Neuronal stem cell (in vitro differentiated cells): ENCODE results near the gene SWAP70.

ENCODE experiments used
- DNase-seq: peaks from one replicate; pipeline ENCODE4 v3.0.0-alpha.2; 2013; ENCODE audit warnings: low spot score
- H2AFZ ChIP-seq: one replicate; pipeline ENCODE4 v1.6.1; 2013; ENCODE audit warnings: mild to moderate bottlenecking, low read length, inconsistent platforms
- H2AK5ac ChIP-seq: 2 replicates; pipeline ENCODE4 v1.6.1; 2013; ENCODE audit warnings: low read depth, mild to moderate bottlenecking, inconsistent platforms, low read length, moderate library complexity, mixed read lengths
- H2BK120ac ChIP-seq: 2 replicates; pipeline ENCODE4 v1.6.1; 2013; ENCODE audit warnings: low read depth, mild to moderate bottlenecking, inconsistent platforms, low read length, moderate library complexity, mixed read lengths
- H2BK12ac ChIP-seq: one replicate; pipeline ENCODE4 v1.6.1; 2013; ENCODE audit warnings: low read length, inconsistent platforms
- H2BK15ac ChIP-seq: 2 replicates; pipeline ENCODE4 v1.6.1; 2013; ENCODE audit warnings: mild to moderate bottlenecking, low read length, inconsistent platforms, mixed read lengths
- H2BK5ac ChIP-seq: one replicate; pipeline ENCODE4 v1.6.1; 2013; ENCODE audit warnings: inconsistent platforms, mild to moderate bottlenecking, low read length, moderate library complexity
- H3K14ac ChIP-seq: one replicate; pipeline ENCODE4 v1.6.1; 2013; ENCODE audit warnings: low read length, inconsistent platforms
- H3K18ac ChIP-seq: 2 replicates; pipeline ENCODE4 v1.6.1; 2013; ENCODE audit warnings: low read length, inconsistent platforms
- H3K23ac ChIP-seq: 2 replicates; pipeline ENCODE4 v1.6.1; 2013; ENCODE audit warnings: low read depth, mild to moderate bottlenecking, mixed read lengths, low read length, inconsistent platforms; ENCODE audit not compliant: poor library complexity
- H3K27ac ChIP-seq: replicated peaks from 3 replicates; pipeline ENCODE4 v1.5.1; 2013; ENCODE audit warnings: low read length, inconsistent platforms
- H3K27me3 ChIP-seq, 3 experiments: 2 replicates each; pipeline ENCODE4 v1.6.1; 2013; ENCODE audit warnings: low read length in 3 of 3, mild to moderate bottlenecking in 2 of 3, inconsistent platforms in 1 of 3, low read depth in 1 of 3, mixed read lengths in 1 of 3, moderate library complexity in 1 of 3; ENCODE audit not compliant: control insufficient read depth in 3 of 3, insufficient read depth in 3 of 3
- H3K36me3 ChIP-seq, 2 donors: replicated peaks in 1 of 2; 2 replicates each; pipeline ENCODE4 v1.6.1; 2013; ENCODE audit warnings: low read length in 2 of 2; ENCODE audit not compliant: control insufficient read depth in 2 of 2, insufficient read depth in 2 of 2
- H3K4ac ChIP-seq: 2 replicates; pipeline ENCODE4 v1.6.1; 2013; ENCODE audit warnings: inconsistent platforms, mild to moderate bottlenecking, low read length, moderate library complexity
- H3K4me1 ChIP-seq, 2 donors: 1 replicate in 1 of 2; 2 replicates in 1 of 2; pipeline ENCODE4 v1.6.1; 2013; ENCODE audit warnings: low read length in 2 of 2, low read depth in 1 of 2; ENCODE audit not compliant: control insufficient read depth in 2 of 2, insufficient read depth in 1 of 2
- H3K4me2 ChIP-seq: one replicate; pipeline ENCODE4 v1.6.1; 2013; ENCODE audit warnings: mild to moderate bottlenecking, low read length, inconsistent platforms; ENCODE audit not compliant: insufficient read depth, poor library complexity, severe bottlenecking
- H3K4me3 ChIP-seq, 2 donors: 2 replicates each; pipeline ENCODE4 v1.5.1; 2013; ENCODE audit warnings: low read length in 2 of 2, mild to moderate bottlenecking in 2 of 2, inconsistent platforms in 1 of 2, moderate library complexity in 1 of 2
- H3K79me1 ChIP-seq: one replicate; pipeline ENCODE4 v1.6.1; 2013; ENCODE audit warnings: low read depth, mild to moderate bottlenecking, inconsistent platforms, low read length, moderate library complexity
- H3K9ac ChIP-seq: one replicate; pipeline ENCODE4 v1.6.1; 2013; ENCODE audit warnings: mild to moderate bottlenecking, low read depth, low read length, inconsistent platforms; ENCODE audit not compliant: poor library complexity
- H3K9me3 ChIP-seq, 2 donors: replicated peaks in 1 of 2; 2 replicates each; pipeline versions ENCODE3 to v1.6.1; 2013; ENCODE audit warnings: low read length in 2 of 2, mild to moderate bottlenecking in 2 of 2, inconsistent platforms in 1 of 2, low read depth in 1 of 2, mixed read lengths in 1 of 2, moderate library complexity in 1 of 2; ENCODE audit not compliant: control insufficient read depth in 2 of 2, insufficient read depth in 1 of 2
- H4K8ac ChIP-seq: one replicate; pipeline ENCODE4 v1.6.1; 2013; ENCODE audit warnings: low read depth, mild to moderate bottlenecking, inconsistent platforms, low read length, moderate library complexity
- H4K91ac ChIP-seq: one replicate; pipeline ENCODE4 v1.6.1; 2013; ENCODE audit warnings: low read length, low read depth, mild to moderate bottlenecking, inconsistent platforms; ENCODE audit not compliant: poor library complexity
- WGBS, 2 donors: extraction: QIAGEN DNeasy Blood & Tissue Kit; methylation state at CpG; one replicate each; pipeline ENCODE4 v1.1.7; 2013; ENCODE audit warnings: missing lambda C conversion rate in 2 of 2, mixed read lengths in 1 of 2; ENCODE audit not compliant: insufficient read length in 2 of 2, insufficient replicate concordance in 1 of 2; ENCODE audit errors: extremely low coverage in 2 of 2; 5-methylcytosine and 5-hydroxymethylcytosine counted together

Gene SWAP70

GRCh38 chr11:9678576-9678975, 14.7 kb downstream of the SWAP70 start:
- Histone ChIP-seq H2AK5ac (no peak overlapping the region), H3K23ac (no peak overlapping the region), H3K4me3 (no peak overlapping the region), H2BK15ac (no peak overlapping the region), H3K4ac (no peak overlapping the region), H2BK120ac (no peak overlapping the region), H3K9ac (no peak overlapping the region), H4K91ac (no peak overlapping the region), H4K8ac (no peak overlapping the region), H3K14ac (no peak overlapping the region), H3K4me1 (peaks cover 0 to 3% of the 10 kb centered on the region in 2 donors), H3K79me1 (peaks cover 4% of the 10 kb centered on the region), H3K9me3 (peaks cover 3 to 15% of the 10 kb centered on the region in 2 donors), H3K18ac (no peak overlapping the region), H2BK5ac (no peak overlapping the region), H3K4me2 (no peak overlapping the region), H3K36me3 (no peaks in the 10 kb centered on the region), H2AFZ (no peak overlapping the region), H3K27ac (no peak overlapping the region), H3K27me3 (no peaks in the 10 kb centered on the region), H2BK12ac (no peak overlapping the region)
- no peak for DNase-seq
- no CpG with 5 or more reads among the region's 4 CpGs for WGBS, 2 donors

GRCh38 chr11:9680028-9680427, 16.2 kb downstream of the SWAP70 start:
- DNase-seq = no peak
- Histone ChIP-seq H4K91ac (no peak overlapping the region), H3K79me1 (peaks cover 3% of the 10 kb centered on the region), H2BK12ac (no peak overlapping the region), H2AK5ac (no peak overlapping the region), H3K18ac (no peak overlapping the region), H3K14ac (no peak overlapping the region), H3K36me3 (no peaks in the 10 kb centered on the region), H2BK15ac (no peak overlapping the region), H3K4ac (no peak overlapping the region), H3K9ac (no peak overlapping the region), H3K4me3 (no peak overlapping the region), H2BK5ac (no peak overlapping the region), H3K27ac (no peak overlapping the region), H4K8ac (no peak overlapping the region), H3K4me2 (no peak overlapping the region), H3K27me3 (no peaks in the 10 kb centered on the region), H2AFZ (no peak overlapping the region), H3K9me3 (peaks cover 3 to 15% of the 10 kb centered on the region in 2 donors), H3K4me1 (peaks cover 0 to 3% of the 10 kb centered on the region in 2 donors), H3K23ac (no peak overlapping the region), H2BK120ac (no peak overlapping the region)
- no CpG with 5 or more reads among the region's 4 CpGs for WGBS, 2 donors

- no peak overlapping the region for H2AFZ ChIP-seq
- WGBS, 2 donors = no CpG with 5 or more reads among the region's 2 CpGs
- H3K36me3 ChIP-seq = no peaks in the 10 kb centered on the region
- H3K14ac ChIP-seq = no peak overlapping the region
- H3K4me1 ChIP-seq = peaks cover 0 to 3% of the 10 kb centered on the region in 2 donors
- no peak overlapping the region for H2BK120ac ChIP-seq
- no peak overlapping the region for H2BK12ac ChIP-seq
- H3K23ac ChIP-seq = no peak overlapping the region
- H2AK5ac ChIP-seq = no peak overlapping the region
- no peak overlapping the region for H2BK15ac ChIP-seq
- no peak overlapping the region for H4K8ac ChIP-seq
- DNase-seq = no peak
- no peak overlapping the region for H3K27ac ChIP-seq
- no peak overlapping the region for H3K9ac ChIP-seq
- H4K91ac ChIP-seq = no peak overlapping the region
- no peak overlapping the region for H3K4me3 ChIP-seq
- no peak overlapping the region for H3K4ac ChIP-seq
- no peaks in the 10 kb centered on the region for H3K27me3 ChIP-seq
- no peak overlapping the region for H3K18ac ChIP-seq
- H3K79me1 ChIP-seq = peaks cover 2% of the 10 kb centered on the region
- H3K4me2 ChIP-seq = no peak overlapping the region
- peaks cover 3 to 15% of the 10 kb centered on the region in 2 donors for H3K9me3 ChIP-seq
- H2BK5ac ChIP-seq = no peak overlapping the region
These were observed 17.9 kb downstream of the SWAP70 start for GRCh38 chr11:9681583-9682372.

DNA sequence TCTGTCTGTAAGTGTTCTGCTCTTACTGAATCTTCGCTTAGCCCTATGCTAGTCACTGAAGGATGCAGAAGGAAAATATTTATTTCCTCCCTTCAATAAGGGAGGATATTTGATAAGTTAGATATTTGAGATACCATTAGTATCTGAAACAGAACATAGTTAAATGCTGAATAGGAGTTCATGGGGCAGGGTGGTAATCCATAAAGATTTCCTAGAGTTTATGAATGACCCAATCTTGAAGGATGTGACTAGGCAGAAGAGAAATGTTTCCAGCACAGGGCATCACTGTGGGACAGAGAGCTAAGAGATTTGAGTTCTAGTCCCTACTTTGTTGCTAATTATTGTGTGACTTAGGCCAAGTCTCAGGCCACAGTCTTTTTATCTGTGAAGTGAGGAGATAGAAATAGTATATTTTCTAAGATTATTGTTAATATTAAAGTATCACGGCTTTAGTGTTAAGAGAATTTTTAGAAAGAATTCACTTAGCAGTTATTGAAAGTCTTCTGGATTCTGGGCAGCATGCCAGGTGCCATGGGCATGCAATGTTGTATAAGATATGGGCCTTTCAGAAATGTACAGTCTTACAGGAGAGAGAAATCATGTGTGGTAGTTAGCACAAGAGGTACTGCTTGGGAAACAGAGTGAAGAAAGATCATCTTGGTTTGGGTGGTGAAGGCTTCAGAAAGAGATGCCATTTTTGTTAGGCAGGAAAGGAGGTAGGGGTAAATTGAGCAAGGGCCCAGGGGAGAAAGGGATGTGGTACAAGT, 24.0 kb downstream of the SWAP70 start:
- Histone ChIP-seq H3K79me1 (no peaks in the 10 kb centered on the region), H3K4me3 (no peak overlapping the region), H3K27ac (no peak overlapping the region), H3K9ac (no peak overlapping the region), H3K36me3 (no peaks in the 10 kb centered on the region), H4K8ac (no peak overlapping the region), H3K4ac (no peak overlapping the region), H2BK12ac (no peak overlapping the region), H3K4me2 (no peak overlapping the region), H3K18ac (no peak overlapping the region), H3K23ac (no peak overlapping the region), H3K4me1 (peaks cover 8 to 14% of the 10 kb centered on the region in 2 donors), H3K9me3 (no peaks in the 10 kb centered on the region), H3K27me3 (no peaks in the 10 kb centered on the region), H3K14ac (no peak overlapping the region), H2AK5ac (no peak overlapping the region), H2BK5ac (no peak overlapping the region), H2AFZ (no peak overlapping the region), H4K91ac (no peak overlapping the region), H2BK15ac (no peak overlapping the region), H2BK120ac (no peak overlapping the region)
- no peak for DNase-seq
- no CpG with 5 or more reads among the region's 2 CpGs for WGBS, 2 donors
